Loucy (cell line): ENCODE results near the gene EPHB1.

Experiments
- H2AFZ ChIP-seq: fragments of 200-600 bp; sonication (generic); 2 replicates; pipeline ENCODE4 v1.6.0; 2016; ENCODE audit warnings: antibody characterized with exemption, mild to moderate bottlenecking, low read length, moderate library complexity
- H3F3A ChIP-seq: fragments of 200-600 bp; 2 replicates; pipeline ENCODE4 v1.6.0; 2016; ENCODE audit warnings: antibody characterized with exemption, low read depth, mild to moderate bottlenecking
- H3K27me3 ChIP-seq: fragments of 200-600 bp; sonication (generic); 2 replicates; pipeline ENCODE4 v1.6.1; 2014; ENCODE audit warnings: low read length, mild to moderate bottlenecking; ENCODE audit not compliant: insufficient read depth, poor library complexity, severe bottlenecking
- H3K36me3 ChIP-seq: fragments of 200-600 bp; sonication (generic); 2 replicates; pipeline ENCODE4 v1.6.1; 2016; ENCODE audit warnings: low read length; ENCODE audit not compliant: insufficient read depth
- H3K4me1 ChIP-seq: fragments of 200-600 bp; sonication (generic); 2 replicates; pipeline ENCODE4 v1.5.1; 2014; ENCODE audit warnings: low read length, mild to moderate bottlenecking; ENCODE audit not compliant: insufficient read depth, poor library complexity, severe bottlenecking
- H3K4me2 ChIP-seq: fragments of 200-600 bp; sonication (generic); 2 replicates; pipeline ENCODE4 v1.6.0; 2014; ENCODE audit warnings: antibody characterized with exemption, low read length, low read depth, mild to moderate bottlenecking; ENCODE audit not compliant: poor library complexity, severe bottlenecking
- H3K4me3 ChIP-seq: fragments of 200-600 bp; sonication (generic); 2 replicates; pipeline ENCODE4 v1.5.1; 2014; ENCODE audit warnings: low read length, mild to moderate bottlenecking, mixed read lengths; ENCODE audit not compliant: poor library complexity, severe bottlenecking
- H3K79me2 ChIP-seq: fragments of 200-600 bp; sonication (generic); 2 replicates; pipeline ENCODE4 v1.6.1; 2014; ENCODE audit warnings: low read length; ENCODE audit not compliant: insufficient read depth
- H3K9ac ChIP-seq: fragments of 200-600 bp; sonication (generic); 2 replicates; pipeline ENCODE4 v1.6.0; 2014; ENCODE audit warnings: mild to moderate bottlenecking, low read depth, low read length, moderate library complexity; ENCODE audit not compliant: poor library complexity, severe bottlenecking
- H3K9me2 ChIP-seq: fragments of 200-600 bp; sonication (generic); replicated peaks from 2 replicates; pipeline ENCODE4 v1.6.1; 2016; ENCODE audit warnings: low read depth, low read length, mixed read lengths
- H3K9me3 ChIP-seq: fragments of 200-600 bp; sonication (generic); 2 replicates; pipeline ENCODE4 v1.6.1; 2014; ENCODE audit warnings: mild to moderate bottlenecking, antibody characterized with exemption, low read length, low read depth; ENCODE audit not compliant: insufficient read depth
- H4K20me1 ChIP-seq: fragments of 200-600 bp; sonication (generic); 2 replicates; pipeline ENCODE4 v1.6.0; 2014; ENCODE audit warnings: antibody characterized with exemption, low read length, mild to moderate bottlenecking; ENCODE audit not compliant: insufficient read depth, poor library complexity, severe bottlenecking
- EZH2phosphoT487 ChIP-seq: fragments of 200-600 bp; IDR thresholded peaks from 2 replicates; pipeline ENCODE4 v1.6.1; 2018; ENCODE audit warnings: antibody characterized with exemption, mild to moderate bottlenecking, moderate library complexity, borderline replicate concordance
- TF ChIP-seq, protein P1 (sequence below): fragments of 200-600 bp; sonication (generic); conservative IDR thresholded peaks from 2 replicates; pipeline ENCODE4 v1.5.1; 2014; ENCODE audit warnings: mild to moderate bottlenecking, antibody characterized with exemption, low read length

EPHB1 gene

DNA sequence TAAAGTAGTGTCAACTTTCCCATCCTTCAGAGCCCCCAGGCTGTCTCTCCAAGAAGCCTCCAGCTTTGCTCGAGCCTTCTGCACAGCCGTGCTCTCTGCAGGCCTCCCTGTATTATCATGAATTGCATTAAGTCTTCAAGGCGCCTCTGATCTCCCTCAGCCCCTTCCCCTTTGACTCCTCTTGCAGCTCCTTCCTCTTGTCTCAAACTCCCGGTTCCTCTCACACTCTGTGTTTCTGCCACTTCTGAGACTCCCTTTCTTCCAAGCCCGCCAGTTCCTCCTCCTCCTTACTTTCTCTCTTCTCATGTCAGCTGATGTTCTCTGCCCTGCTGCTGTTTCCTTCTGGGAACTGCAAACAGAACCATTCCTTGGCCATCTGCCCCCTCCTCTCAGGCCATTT is 418.8 kb downstream of the EPHB1 start:
- Histone ChIP-seq H4K20me1 (no peaks in the 10 kb centered on the region), H2AFZ (no peak overlapping the region), H3K9me3 (no peaks in the 10 kb centered on the region), H3K36me3 (no peaks in the 10 kb centered on the region), H3K27me3 (no peaks in the 10 kb centered on the region), H3K9ac (no peak overlapping the region), H3K4me3 (no peak overlapping the region), H3F3A (no peaks in the 10 kb centered on the region), H3K4me2 (no peak overlapping the region), H3K79me2 (no peaks in the 10 kb centered on the region), H3K9me2 (no peaks in the 10 kb centered on the region), H3K4me1 (no peaks in the 10 kb centered on the region)
- TF ChIP-seq EZH2phosphoT487: no peak
- TF ChIP-seq, protein P1, sequence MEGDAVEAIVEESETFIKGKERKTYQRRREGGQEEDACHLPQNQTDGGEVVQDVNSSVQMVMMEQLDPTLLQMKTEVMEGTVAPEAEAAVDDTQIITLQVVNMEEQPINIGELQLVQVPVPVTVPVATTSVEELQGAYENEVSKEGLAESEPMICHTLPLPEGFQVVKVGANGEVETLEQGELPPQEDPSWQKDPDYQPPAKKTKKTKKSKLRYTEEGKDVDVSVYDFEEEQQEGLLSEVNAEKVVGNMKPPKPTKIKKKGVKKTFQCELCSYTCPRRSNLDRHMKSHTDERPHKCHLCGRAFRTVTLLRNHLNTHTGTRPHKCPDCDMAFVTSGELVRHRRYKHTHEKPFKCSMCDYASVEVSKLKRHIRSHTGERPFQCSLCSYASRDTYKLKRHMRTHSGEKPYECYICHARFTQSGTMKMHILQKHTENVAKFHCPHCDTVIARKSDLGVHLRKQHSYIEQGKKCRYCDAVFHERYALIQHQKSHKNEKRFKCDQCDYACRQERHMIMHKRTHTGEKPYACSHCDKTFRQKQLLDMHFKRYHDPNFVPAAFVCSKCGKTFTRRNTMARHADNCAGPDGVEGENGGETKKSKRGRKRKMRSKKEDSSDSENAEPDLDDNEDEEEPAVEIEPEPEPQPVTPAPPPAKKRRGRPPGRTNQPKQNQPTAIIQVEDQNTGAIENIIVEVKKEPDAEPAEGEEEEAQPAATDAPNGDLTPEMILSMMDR: no peak

DNA sequence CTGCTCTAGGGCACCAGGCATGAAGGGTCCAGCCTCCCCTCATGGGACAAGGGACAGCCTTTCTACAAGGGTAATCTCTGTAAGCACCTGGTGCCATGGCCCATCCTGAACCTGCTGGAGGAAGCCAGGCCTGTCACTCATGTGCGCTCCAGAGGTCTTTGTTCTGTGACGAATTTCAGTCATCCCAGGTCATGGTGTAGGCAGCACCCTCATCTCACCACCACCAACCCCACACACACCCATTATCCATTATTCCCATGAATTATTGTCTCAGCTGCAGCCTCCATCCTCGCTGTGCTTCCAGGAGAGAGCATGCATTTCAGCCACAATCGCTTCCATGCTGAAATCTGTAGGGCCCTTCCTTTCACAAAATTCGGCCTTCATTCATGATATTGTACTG is 419.3 kb downstream of the EPHB1 start:
- no peak for TF ChIP-seq EZH2phosphoT487
- TF ChIP-seq, protein P1: no peak
- Histone ChIP-seq H3K36me3 (no peaks in the 10 kb centered on the region), H3K4me1 (no peaks in the 10 kb centered on the region), H3F3A (no peaks in the 10 kb centered on the region), H4K20me1 (no peaks in the 10 kb centered on the region), H3K9me3 (no peaks in the 10 kb centered on the region), H3K4me3 (no peak overlapping the region), H3K4me2 (no peak overlapping the region), H3K27me3 (no peaks in the 10 kb centered on the region), H2AFZ (no peak overlapping the region), H3K79me2 (no peaks in the 10 kb centered on the region), H3K9ac (no peak overlapping the region), H3K9me2 (no peaks in the 10 kb centered on the region)

DNA sequence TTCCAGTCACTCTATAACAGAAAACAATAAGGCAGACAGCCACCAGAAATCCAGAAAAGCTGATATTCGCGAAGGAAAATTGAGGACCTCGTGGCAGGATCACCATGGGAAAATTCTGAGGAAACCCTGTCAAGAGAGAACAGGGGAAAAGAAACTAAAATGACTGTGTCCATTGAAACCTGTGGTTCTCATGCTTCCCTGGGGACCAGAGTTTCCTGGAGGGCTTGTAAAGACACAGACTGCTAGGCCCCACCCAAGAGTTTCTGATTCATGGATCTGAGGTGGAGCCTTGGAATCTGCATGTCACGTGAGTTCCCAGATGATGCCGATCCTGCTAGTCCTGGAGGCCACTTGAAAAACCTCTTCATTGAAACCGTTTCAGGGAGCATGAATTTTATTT is 420.5 kb downstream of the EPHB1 start:
- no peaks in the 10 kb centered on the region for H3K9me2 ChIP-seq
- no peak overlapping the region for H2AFZ ChIP-seq
- H4K20me1 ChIP-seq: no peaks in the 10 kb centered on the region
- no peaks in the 10 kb centered on the region for H3K9me3 ChIP-seq
- no peak overlapping the region for H3K9ac ChIP-seq
- H3F3A ChIP-seq: no peaks in the 10 kb centered on the region
- H3K4me2 ChIP-seq: no peak overlapping the region
- H3K4me3 ChIP-seq: no peak overlapping the region
- H3K27me3 ChIP-seq: no peaks in the 10 kb centered on the region
- no peaks in the 10 kb centered on the region for H3K36me3 ChIP-seq
- H3K4me1 ChIP-seq: no peaks in the 10 kb centered on the region
- H3K79me2 ChIP-seq: no peaks in the 10 kb centered on the region
- no peak for TF ChIP-seq EZH2phosphoT487
- TF ChIP-seq, protein P1: no peak
